ENCODE results near the gene FLNB.

GRCh38 chr3:58177747-58178527 lies 169.7 kb downstream of the FLNB start:
- TF ChIP-seq POLR2A (IDR thresholded peaks at IDR 0.05; ENCODE audit: low read length), result no peak
- TF ChIP-seq GATA1 (IDR thresholded peaks at IDR 0.05; ENCODE audit: low read depth, low read length), result no peak
